ENCODE results near the gene WASHC4.

Gene WASHC4

DNA sequence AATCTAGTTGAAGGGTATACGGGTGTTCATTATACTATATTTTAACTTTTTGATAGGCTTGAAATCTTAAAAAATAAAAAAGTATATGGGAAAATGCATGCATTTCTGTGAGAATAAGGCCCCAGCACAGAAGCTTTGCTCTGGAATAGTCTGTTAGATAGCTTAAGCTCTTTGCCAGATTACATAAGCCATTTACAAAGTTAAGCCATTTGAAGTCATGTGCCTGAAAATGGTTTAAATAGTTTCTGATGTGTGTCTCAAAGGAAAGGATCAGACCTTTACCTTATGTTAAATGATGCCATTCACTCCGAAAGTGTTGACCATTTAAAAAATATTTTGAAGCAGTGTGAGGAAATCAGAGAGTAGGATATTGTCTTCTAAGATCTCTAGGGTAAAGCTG is 51.3 kb downstream of the WASHC4 start:
- H3K27me3 ChIP-seq (ENCODE audit: insufficient read depth, low read depth) = no peaks in the 10 kb centered on the region
- TF ChIP-seq, protein P1, sequence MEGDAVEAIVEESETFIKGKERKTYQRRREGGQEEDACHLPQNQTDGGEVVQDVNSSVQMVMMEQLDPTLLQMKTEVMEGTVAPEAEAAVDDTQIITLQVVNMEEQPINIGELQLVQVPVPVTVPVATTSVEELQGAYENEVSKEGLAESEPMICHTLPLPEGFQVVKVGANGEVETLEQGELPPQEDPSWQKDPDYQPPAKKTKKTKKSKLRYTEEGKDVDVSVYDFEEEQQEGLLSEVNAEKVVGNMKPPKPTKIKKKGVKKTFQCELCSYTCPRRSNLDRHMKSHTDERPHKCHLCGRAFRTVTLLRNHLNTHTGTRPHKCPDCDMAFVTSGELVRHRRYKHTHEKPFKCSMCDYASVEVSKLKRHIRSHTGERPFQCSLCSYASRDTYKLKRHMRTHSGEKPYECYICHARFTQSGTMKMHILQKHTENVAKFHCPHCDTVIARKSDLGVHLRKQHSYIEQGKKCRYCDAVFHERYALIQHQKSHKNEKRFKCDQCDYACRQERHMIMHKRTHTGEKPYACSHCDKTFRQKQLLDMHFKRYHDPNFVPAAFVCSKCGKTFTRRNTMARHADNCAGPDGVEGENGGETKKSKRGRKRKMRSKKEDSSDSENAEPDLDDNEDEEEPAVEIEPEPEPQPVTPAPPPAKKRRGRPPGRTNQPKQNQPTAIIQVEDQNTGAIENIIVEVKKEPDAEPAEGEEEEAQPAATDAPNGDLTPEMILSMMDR (conservative IDR thresholded peaks at IDR 0.05; ENCODE audit: low read depth, low read length) = no peak
- no peak overlapping the region for H2AFZ ChIP-seq (ENCODE audit: low read depth)
- no peak overlapping the region for H3K27ac ChIP-seq
- no peak overlapping the region for H3K9ac ChIP-seq
- H4K20me1 ChIP-seq (ENCODE audit: insufficient read depth) = no peaks in the 10 kb centered on the region
- no peaks in the 10 kb centered on the region for H3K79me2 ChIP-seq (ENCODE audit: insufficient read depth, low read depth)
- H3K36me3 ChIP-seq (ENCODE audit: insufficient read depth) = no peaks in the 10 kb centered on the region
- H3K4me3 ChIP-seq (IDR thresholded peaks at IDR 0.05; ENCODE audit: insufficient read depth, low read depth, low read length) = no peak overlapping the region
- H3K4me1 ChIP-seq (ENCODE audit: low read depth, poor library complexity, severe bottlenecking) = no peaks in the 10 kb centered on the region
- H3K4me2 ChIP-seq = no peak overlapping the region

DNA sequence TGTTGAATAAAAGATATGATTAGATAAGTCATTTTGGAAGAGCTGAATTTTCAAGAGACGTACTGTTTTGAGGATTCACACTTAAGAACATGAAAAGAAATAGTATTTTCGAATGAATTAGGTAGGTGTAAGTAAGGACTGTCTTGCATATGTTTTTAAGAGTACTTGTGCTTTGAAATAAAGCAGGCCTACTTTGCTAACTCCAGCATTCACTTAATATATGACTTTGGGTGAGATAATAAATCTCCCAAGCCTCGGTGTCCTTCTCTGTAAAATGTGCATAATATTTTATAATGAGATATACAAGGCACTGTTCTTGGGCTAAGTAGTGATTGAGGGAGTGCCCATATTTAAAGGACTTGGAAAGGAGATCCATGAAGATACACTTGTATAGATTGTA is 54.6 kb downstream of the WASHC4 start:
- H2AFZ ChIP-seq (ENCODE audit: low read depth) = no peak overlapping the region
- H3K27ac ChIP-seq = no peak overlapping the region
- H3K4me3 ChIP-seq (IDR thresholded peaks at IDR 0.05; ENCODE audit: insufficient read depth, low read depth, low read length) = no peak overlapping the region
- no peaks in the 10 kb centered on the region for H3K79me2 ChIP-seq (ENCODE audit: insufficient read depth, low read depth)
- H4K20me1 ChIP-seq (ENCODE audit: insufficient read depth) = no peaks in the 10 kb centered on the region
- H3K9ac ChIP-seq = no peak overlapping the region
- H3K27me3 ChIP-seq (ENCODE audit: insufficient read depth, low read depth) = no peaks in the 10 kb centered on the region
- no peaks in the 10 kb centered on the region for H3K4me1 ChIP-seq (ENCODE audit: low read depth, poor library complexity, severe bottlenecking)
- H3K36me3 ChIP-seq (ENCODE audit: insufficient read depth) = no peaks in the 10 kb centered on the region
- H3K4me2 ChIP-seq = no peak overlapping the region
- TF ChIP-seq, protein P1 (conservative IDR thresholded peaks at IDR 0.05; ENCODE audit: low read depth, low read length) = no peak

DNA sequence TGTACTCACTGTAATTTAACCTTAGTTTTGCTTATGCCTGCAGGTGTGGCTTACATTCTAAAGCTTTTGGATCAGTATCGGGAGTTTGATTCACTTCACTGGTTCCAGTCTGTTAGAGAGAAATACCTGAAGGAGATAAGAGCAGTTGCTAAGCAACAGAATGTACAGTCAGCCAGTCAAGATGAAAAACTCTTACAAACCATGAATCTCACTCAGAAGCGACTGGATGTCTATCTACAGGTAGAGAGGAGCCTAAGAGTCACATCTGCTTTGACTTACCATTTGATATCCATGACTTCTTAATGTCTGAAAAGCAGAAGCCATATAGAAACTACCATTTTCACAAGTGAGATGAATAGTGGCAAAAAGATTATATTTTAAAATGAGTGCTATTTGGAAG is 56.5 kb downstream of the WASHC4 start:
- Histone ChIP-seq H3K4me1 (ENCODE audit: low read depth, poor library complexity, severe bottlenecking) (no peaks in the 10 kb centered on the region), H3K4me2 (no peak overlapping the region), H3K79me2 (ENCODE audit: insufficient read depth, low read depth) (no peaks in the 10 kb centered on the region), H3K27me3 (ENCODE audit: insufficient read depth, low read depth) (no peaks in the 10 kb centered on the region), H3K4me3 (IDR thresholded peaks at IDR 0.05; ENCODE audit: insufficient read depth, low read depth, low read length) (no peak overlapping the region), H3K27ac (no peak overlapping the region), H4K20me1 (ENCODE audit: insufficient read depth) (no peaks in the 10 kb centered on the region), H2AFZ (ENCODE audit: low read depth) (no peak overlapping the region), H3K36me3 (ENCODE audit: insufficient read depth) (no peaks in the 10 kb centered on the region), H3K9ac (no peak overlapping the region)
- TF ChIP-seq, protein P1 (conservative IDR thresholded peaks at IDR 0.05; ENCODE audit: low read depth, low read length) = no peak

GRCh38 chr12:105166736-105167135 is 59.2 kb downstream of the WASHC4 start:
- no peak overlapping the region for H3K4me2 ChIP-seq
- H2AFZ ChIP-seq (ENCODE audit: low read depth) = no peak overlapping the region
- no peaks in the 10 kb centered on the region for H3K79me2 ChIP-seq (ENCODE audit: insufficient read depth, low read depth)
- no peak overlapping the region for H3K27ac ChIP-seq
- TF ChIP-seq, protein P1 (conservative IDR thresholded peaks at IDR 0.05; ENCODE audit: low read depth, low read length) = no peak
- H3K9ac ChIP-seq = no peak overlapping the region
- no peak overlapping the region for H3K4me3 ChIP-seq (IDR thresholded peaks at IDR 0.05; ENCODE audit: insufficient read depth, low read depth, low read length)
- no peaks in the 10 kb centered on the region for H3K4me1 ChIP-seq (ENCODE audit: low read depth, poor library complexity, severe bottlenecking)
- no peaks in the 10 kb centered on the region for H4K20me1 ChIP-seq (ENCODE audit: insufficient read depth)
- no peaks in the 10 kb centered on the region for H3K36me3 ChIP-seq (ENCODE audit: insufficient read depth)
- no peaks in the 10 kb centered on the region for H3K27me3 ChIP-seq (ENCODE audit: insufficient read depth, low read depth)
